Bladder microvascular endothelial cell (primary cell): ENCODE results near the gene PDLIM7. TPM values are rescaled to one million over a fixed set of nuclear protein-coding genes. Genes with fewer than 3 reads are reported as not detected.

Experiments
- total RNA-seq: library from RNA; depleted of rRNA; stranded (reverse); fragments of >200 nt; gene quantifications from 2 replicates; pipeline ENCODE4 v1.2.3, GENCODE V29; 2014

Gene PDLIM7, protein sequence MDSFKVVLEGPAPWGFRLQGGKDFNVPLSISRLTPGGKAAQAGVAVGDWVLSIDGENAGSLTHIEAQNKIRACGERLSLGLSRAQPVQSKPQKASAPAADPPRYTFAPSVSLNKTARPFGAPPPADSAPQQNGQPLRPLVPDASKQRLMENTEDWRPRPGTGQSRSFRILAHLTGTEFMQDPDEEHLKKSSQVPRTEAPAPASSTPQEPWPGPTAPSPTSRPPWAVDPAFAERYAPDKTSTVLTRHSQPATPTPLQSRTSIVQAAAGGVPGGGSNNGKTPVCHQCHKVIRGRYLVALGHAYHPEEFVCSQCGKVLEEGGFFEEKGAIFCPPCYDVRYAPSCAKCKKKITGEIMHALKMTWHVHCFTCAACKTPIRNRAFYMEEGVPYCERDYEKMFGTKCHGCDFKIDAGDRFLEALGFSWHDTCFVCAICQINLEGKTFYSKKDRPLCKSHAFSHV
- total RNA-seq: 34.5 and 79.9 TPM in 2 replicates

GRCh38 chr5:177497292-177498012 lies at the start of gene PDLIM7:
Gene PDLIM7, minus strand, starts transcription at chr5:177497604. Its CDS starts 1,092 bp downstream, at chr5:177496512.

DNA sequence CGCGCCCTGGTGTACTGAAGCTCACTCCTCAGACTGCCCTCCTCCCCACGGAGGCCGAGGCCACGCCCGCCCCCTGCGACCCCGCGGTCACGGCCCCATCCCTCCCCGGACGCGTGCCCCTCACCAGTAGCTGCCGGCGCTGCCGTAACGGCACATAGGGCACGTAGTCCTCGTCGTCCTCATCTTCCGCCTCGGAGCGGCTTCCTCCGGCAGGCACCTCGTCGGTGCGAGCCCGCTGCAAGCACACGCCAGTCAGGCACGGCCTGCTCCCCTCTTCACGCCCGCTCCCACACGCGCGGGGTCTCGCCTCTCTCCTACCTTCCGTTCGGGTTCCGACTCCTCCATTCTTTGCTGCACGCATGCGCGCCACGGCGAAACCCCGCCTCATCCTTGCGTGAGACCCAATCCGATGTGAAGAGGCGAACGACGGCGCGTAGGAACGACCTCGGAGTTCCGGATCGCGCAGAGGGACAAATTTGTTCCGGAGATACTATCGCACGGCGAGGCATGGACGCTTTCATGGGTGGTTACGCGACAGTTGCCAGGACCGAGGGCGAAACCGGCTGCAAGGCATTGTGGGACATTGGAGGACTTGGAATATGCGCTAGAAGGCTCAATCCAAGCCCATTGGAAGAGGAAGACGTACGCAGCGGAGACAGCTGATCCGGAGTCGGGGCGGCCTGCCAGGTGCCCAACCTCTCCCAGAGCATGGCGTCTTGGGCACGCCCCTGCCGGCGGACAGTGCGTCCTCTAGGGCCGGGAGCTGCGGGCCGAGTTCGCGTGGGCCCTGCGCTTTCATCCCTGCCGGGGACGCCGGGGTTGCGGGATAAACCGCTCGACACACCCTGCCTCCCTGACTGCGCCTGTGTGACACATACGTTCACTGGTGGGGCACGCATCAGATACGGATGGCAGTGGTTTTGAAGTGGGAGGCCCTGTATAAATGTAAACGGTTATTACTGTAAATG lies 19.5 kb upstream of the PDLIM7 start, which contains the start of gene DDX41:
DDX41 (minus strand) TSS at position 361 of the 968 bp plus-strand sequence; CDS start at position 345, 16 bp downstream.

GRCh38 chr5:177509381-177509951 lies 12.1 kb upstream of the PDLIM7 start, which contains the start of gene DOK3:
Gene DOK3, minus strand, starts transcription at chr5:177509826. Its CDS starts 286 bp downstream, at chr5:177509540.

GRCh38 chr5:177473443-177474001 lies 23.9 kb downstream of the PDLIM7 start, which contains the start of gene DBN1:
Gene DBN1, minus strand, starts transcription at chr5:177473634. Its CDS starts 113 bp downstream, at chr5:177473521.

DNA sequence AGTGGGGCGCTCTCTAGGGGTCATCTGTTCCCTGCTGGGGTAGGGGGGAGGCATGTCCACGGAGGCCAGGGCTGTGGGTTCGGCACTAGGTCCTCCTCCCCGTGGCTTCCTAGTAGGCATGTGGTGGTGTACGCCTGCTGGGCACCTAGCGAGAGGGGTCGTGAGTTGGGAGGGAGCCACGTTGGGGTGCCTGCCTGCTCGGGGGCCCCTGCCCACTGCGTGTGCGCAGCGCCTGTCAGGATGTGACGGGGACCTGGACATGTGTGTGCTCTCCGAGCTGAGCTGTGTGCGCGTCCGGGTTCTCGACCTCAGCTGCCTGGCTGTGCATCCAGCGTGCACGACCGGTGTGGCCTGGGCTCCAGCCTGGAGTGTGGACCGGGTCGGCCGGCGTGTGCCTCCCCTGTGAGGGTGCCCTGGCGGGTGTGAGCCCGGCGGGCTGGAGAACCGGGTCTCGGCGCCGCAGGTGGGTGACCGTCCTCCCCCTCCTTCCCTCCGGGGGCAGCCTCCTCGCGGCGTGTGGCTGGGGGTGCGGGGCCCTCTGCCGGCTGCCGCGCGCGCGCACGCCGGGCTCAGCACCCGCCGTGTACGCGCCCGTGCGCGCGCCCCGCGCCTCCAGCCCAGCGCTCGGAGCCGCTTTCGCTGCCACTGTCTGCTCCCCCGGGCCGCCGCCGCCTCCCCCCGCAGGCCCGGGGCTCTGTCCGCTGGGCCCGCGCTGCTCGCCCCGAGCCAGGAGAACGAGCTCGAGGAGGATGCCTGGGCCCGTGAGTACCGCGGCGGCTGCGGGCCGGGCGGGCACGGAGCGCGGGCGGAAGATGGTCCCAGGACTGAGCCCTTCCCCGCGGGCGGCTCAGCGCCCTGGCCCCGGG lies 51.0 kb downstream of the PDLIM7 start, which contains the start of gene PRR7:
PRR7 (plus strand) TSS at position 615 of the 866 bp plus-strand sequence. CDS start 8,254 bp downstream, outside the sequence.

Other genes starting within 250 kb of the PDLIM7 start
- 15.7 and 16.1 TPM in 2 replicates for gene RAB24, start 193.9 kb downstream of the PDLIM7 start, total RNA-seq
- 104 and 118 TPM in 2 replicates for gene PRELID1, start 193.8 kb downstream of the PDLIM7 start, total RNA-seq
- 18.1 and 26.1 TPM in 2 replicates for gene MXD3, start 185.7 kb downstream of the PDLIM7 start, total RNA-seq
- gene LMAN2, start 145.9 kb downstream of the PDLIM7 start, total RNA-seq: 332 and 421 TPM in 2 replicates
- gene RGS14, start 139.7 kb downstream of the PDLIM7 start, total RNA-seq: 2.0 and 6.0 TPM in 2 replicates
- not detected in 2 replicates for gene SLC34A1, start 113.2 kb downstream of the PDLIM7 start, total RNA-seq
- not detected in 2 replicates for gene PFN3, start 96.9 kb downstream of the PDLIM7 start, total RNA-seq
- gene F12, start 88.0 kb downstream of the PDLIM7 start, total RNA-seq: 0.69 and 1.3 TPM in 2 replicates
- gene GRK6, start 70.9 kb downstream of the PDLIM7 start, total RNA-seq: 21.2 and 30.5 TPM in 2 replicates
- 1.6 TPM in 2 replicates for gene PRR7, start 50.8 kb downstream of the PDLIM7 start, total RNA-seq
- gene DBN1, start 24.0 kb downstream of the PDLIM7 start, total RNA-seq: 98.1 and 207 TPM in 2 replicates
- gene DOK3, start 12.2 kb upstream of the PDLIM7 start, total RNA-seq: 3.4 and 4.5 TPM in 2 replicates
- 86.0 and 127 TPM in 2 replicates for gene DDX41, start 19.4 kb upstream of the PDLIM7 start, total RNA-seq
- gene FAM193B, start 57.0 kb upstream of the PDLIM7 start, total RNA-seq: 12.6 and 25.1 TPM in 2 replicates
- gene TMED9, start 94.6 kb upstream of the PDLIM7 start, total RNA-seq: 128 and 228 TPM in 2 replicates
- gene B4GALT7, start 102.5 kb upstream of the PDLIM7 start, total RNA-seq: 18.1 and 29.5 TPM in 2 replicates